Testis (tissue), 3 donors: ENCODE measurements around the gene FOCAD. TPM values are rescaled to one million over a fixed set of nuclear protein-coding genes. Genes with fewer than 3 reads are reported as not detected.

Experiments used
- DNase-seq: peaks from one replicate; pipeline ENCODE4 v3.0.0-alpha.2; 2019
- H3K27ac ChIP-seq, 2 donors: fragments of 200-600 bp; sonication (generic); one replicate each; pipeline ENCODE4 v1.5.1; 2019
- H3K27me3 ChIP-seq: fragments of 200-600 bp; sonication (generic); one replicate; pipeline ENCODE4 v1.5.1; 2019
- H3K36me3 ChIP-seq: fragments of 200-600 bp; sonication (generic); one replicate; pipeline ENCODE4 v1.5.1; 2017; ENCODE audit warnings: low read depth; ENCODE audit errors: missing control alignments
- H3K4me1 ChIP-seq: fragments of 200-600 bp; sonication (generic); one replicate; pipeline ENCODE4 v1.5.1; 2019
- H3K4me3 ChIP-seq, 2 donors: fragments of 200-600 bp; sonication (generic); one replicate each; pipeline ENCODE4 v1.5.1; 2017 to 2019
- H3K9me3 ChIP-seq: fragments of 200-600 bp; sonication (generic); one replicate; pipeline ENCODE4 v1.5.1; 2017
- CTCF ChIP-seq, 3 experiments: fragments of 450-650 bp in 2 of 3; fragments of 200-600 bp in 1 of 3; sonication (generic) in 1 of 3; IDR thresholded peaks; one replicate each; pipeline ENCODE4 v1.5.1; 2016 to 2019; ENCODE audit warnings: antibody characterized with exemption in 3 of 3, mild to moderate bottlenecking in 2 of 3, moderate library complexity in 1 of 3
- POLR2A ChIP-seq: fragments of 450-650 bp; IDR thresholded peaks from one replicate; pipeline ENCODE4 v1.6.1; 2017; ENCODE audit warnings: antibody characterized with exemption, mild to moderate bottlenecking, moderate library complexity
- WGBS, 2 donors: methylation state at CpG; one replicate each; pipeline ENCODE4 v1.1.5; 2018; 5-methylcytosine and 5-hydroxymethylcytosine counted together
- intact Hi-C: fragments of 100-400 bp; cut with DNase I; formaldehyde crosslinking; loops from one replicate; pipeline ENCODE4 v1.15.1; 2023; ENCODE audit warnings: low total_unique reads
- polyA plus RNA-seq: library from polyadenylated mRNA; stranded (reverse); fragments of 350-450 nt; fragmentation: Illumina TruSeq; extraction: RNeasy Lipid Tissue Mini Kit (QIAGEN cat#74804); gene quantifications from one replicate; pipeline ENCODE4 v1.2.3, GENCODE V29; 2014; ENCODE audit warnings: low read depth, low replicate concordance; ENCODE audit not compliant: insufficient read depth
- total RNA-seq, 2 donors: library from RNA; depleted of rRNA; stranded (reverse); fragments of >200 nt; gene quantifications; one replicate each; pipeline ENCODE4 v1.2.3, GENCODE V29; 2016

The FOCAD gene
- total and polyA plus RNA-seq, 3 donors from 2014 or later = 26.6 to 45.4 (median 38.7) TPM

- no peaks in the 10 kb centered on the region for H3K4me1 ChIP-seq
- no peaks in the 10 kb centered on the region for H3K27me3 ChIP-seq
- DNase-seq = no peak
- intact Hi-C loops = no loop called here
- TF ChIP-seq CTCF (IDR thresholded peaks at IDR 0.05) (no peak), POLR2A (no peak)
- no peak overlapping the region for H3K4me3 ChIP-seq
- H3K9me3 ChIP-seq = no peaks in the 10 kb centered on the region
- H3K27ac ChIP-seq = no peak overlapping the region
- no peaks in the 10 kb centered on the region for H3K36me3 ChIP-seq
- WGBS, 2 donors = 84 to 90% methylated on average over 2 of the region's 2 CpGs
Observed at GRCh38 chr9:21016701-21017491, 332.8 kb downstream of the FOCAD start.

GRCh38 chr9:21018177-21018576 lies 334.1 kb downstream of the FOCAD start:
- 82 to 85% methylated on average over 2 of the region's 2 CpGs for WGBS, 2 donors
- H3K9me3 ChIP-seq = no peaks in the 10 kb centered on the region
- H3K4me3 ChIP-seq = no peak overlapping the region
- H3K27ac ChIP-seq = no peak overlapping the region
- H3K4me1 ChIP-seq = no peaks in the 10 kb centered on the region
- TF ChIP-seq POLR2A = no peak
- TF ChIP-seq CTCF (IDR thresholded peaks at IDR 0.05) = no peak
- no peaks in the 10 kb centered on the region for H3K27me3 ChIP-seq
- intact Hi-C loops = no loop called here
- no peak for DNase-seq
- no peaks in the 10 kb centered on the region for H3K36me3 ChIP-seq

GRCh38 chr9:21023861-21024260 lies 339.8 kb downstream of the FOCAD start:
- WGBS, 2 donors = 89 to 94% methylated on average over 2 of the region's 2 CpGs
- no peak for DNase-seq
- no peak overlapping the region for H3K27ac ChIP-seq
- no peak overlapping the region for H3K4me3 ChIP-seq
- H3K27me3 ChIP-seq = no peaks in the 10 kb centered on the region
- H3K9me3 ChIP-seq = no peaks in the 10 kb centered on the region
- intact Hi-C loops = no loop called here
- no peaks in the 10 kb centered on the region for H3K36me3 ChIP-seq
- TF ChIP-seq CTCF (IDR thresholded peaks at IDR 0.05) (no peak), POLR2A (no peak)
- H3K4me1 ChIP-seq = no peaks in the 10 kb centered on the region

- Histone ChIP-seq H3K27ac (no peak overlapping the region), H3K4me1 (no peaks in the 10 kb centered on the region)
- WGBS, 2 donors = 86% methylated on average over 4 of the region's 4 CpGs
Observed at GRCh38 chr9:21027295-21027694, 343.2 kb downstream of the FOCAD start.

More at GRCh38 chr9:21027295-21027694, 343.2 kb downstream of the FOCAD start:
- intact Hi-C loops = no loop called here
- Histone ChIP-seq H3K27me3 (no peaks in the 10 kb centered on the region), H3K36me3 (no peaks in the 10 kb centered on the region), H3K4me3 (no peak overlapping the region), H3K9me3 (no peaks in the 10 kb centered on the region)
- no peak for DNase-seq
- TF ChIP-seq CTCF (IDR thresholded peaks at IDR 0.05) (no peak), POLR2A (no peak)
